Measurements from ENCODE around the gene HELZ2. TPM values are rescaled to one million over a fixed set of nuclear protein-coding genes. Genes with fewer than 3 reads are reported as not detected.

Gene HELZ2
- total RNA-seq, 1 experiment from 2014 or later, result 33.4 TPM

DNA sequence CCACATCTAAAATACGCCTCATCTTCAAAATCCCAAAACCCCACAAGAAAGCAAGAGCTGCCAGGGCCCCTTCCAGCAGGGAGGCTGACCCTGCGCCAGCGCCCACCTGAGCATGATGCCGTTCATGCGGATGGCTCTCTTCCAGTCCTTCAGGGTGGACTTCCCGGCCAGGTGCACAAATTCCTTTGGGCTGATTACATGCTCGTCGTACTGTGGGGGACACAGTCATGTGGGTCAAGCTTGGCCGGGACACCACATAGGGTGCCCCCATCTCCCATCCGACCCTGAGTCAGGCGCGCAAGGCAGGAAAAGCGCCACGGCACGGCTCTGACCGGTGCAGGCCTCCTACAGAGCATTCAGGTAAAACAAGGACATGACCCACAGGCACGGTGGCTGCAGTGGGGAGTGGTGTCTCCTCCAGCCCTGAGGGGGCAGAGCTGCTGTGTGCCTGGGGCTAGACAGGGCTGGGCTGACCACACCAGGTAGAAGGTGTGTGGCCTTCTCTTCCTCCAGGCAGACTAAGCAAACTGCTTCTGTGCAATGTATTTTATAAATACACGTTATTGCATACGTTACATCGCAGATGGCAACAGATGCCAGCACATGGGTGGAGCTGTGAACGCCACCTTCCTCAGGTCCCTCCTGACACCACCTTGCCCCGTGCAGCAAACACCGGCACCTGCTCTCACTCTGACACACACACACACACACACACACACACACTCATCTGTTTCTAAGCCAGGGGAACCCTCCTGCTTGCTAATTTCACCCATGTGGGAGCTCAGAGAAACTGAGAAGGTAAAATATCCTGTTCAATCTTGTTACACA lies 23.8 kb upstream of the HELZ2 start:
- H3K27ac ChIP-seq (ENCODE audit: low read length), result no peak overlapping the region
- CTCF ChIA-PET, result no interaction called here
- no peaks in the 10 kb centered on the region for H4K20me1 ChIP-seq (ENCODE audit: low read length)
- no peak overlapping the region for H3K4me2 ChIP-seq (ENCODE audit: low read length)
- H3K36me3 ChIP-seq (ENCODE audit: low read depth, low read length), result peaks cover 18% of the 10 kb centered on the region; the same call in 1 of the 2 replicates
- no peaks in the 10 kb centered on the region for H3K9me3 ChIP-seq (ENCODE audit: low read length)
- POLR2A ChIA-PET (ENCODE audit: unreplicated experiment), result no interaction called here
- H3K4me1 ChIP-seq (ENCODE audit: insufficient read depth, low read length), result no peaks in the 10 kb centered on the region; the same call in 1 of the 2 replicates
- TF ChIP-seq EZH2phosphoT487 (IDR thresholded peaks at IDR 0.05; ENCODE audit: borderline replicate concordance, low read length), result no peak
- no peak for TF ChIP-seq CTCF (conservative IDR thresholded peaks at IDR 0.05; ENCODE audit: low read depth, low read length)
- no peak for TF ChIP-seq EZH2 (IDR thresholded peaks at IDR 0.05; ENCODE audit: low read length, unreplicated experiment)
- no peak overlapping the region for H3K4me3 ChIP-seq (ENCODE audit: low read length)
- no peak for DNase-seq
- H3F3A ChIP-seq (ENCODE audit: low read length, unreplicated experiment), result no peaks in the 10 kb centered on the region
- ATAC-seq, result no peak
- BruUV-seq (replicated peaks), result no TSS peak
- intact Hi-C loops (cut with micrococcal nuclease), result no loop called here
- H3K79me2 ChIP-seq (ENCODE audit: low read length), result no peaks in the 10 kb centered on the region
- no peak overlapping the region for H3K9ac ChIP-seq (ENCODE audit: low read length)
- no peak overlapping the region for H2AFZ ChIP-seq (ENCODE audit: low read length)
- H3K9me2 ChIP-seq (replicated peaks; ENCODE audit: low read length), result no peaks in the 10 kb centered on the region
- H3K27me3 ChIP-seq (ENCODE audit: low read length), result no peaks in the 10 kb centered on the region

GRCh38 chr20:63596423-63596822 lies 22.4 kb upstream of the HELZ2 start:
- no peaks in the 10 kb centered on the region for H3F3A ChIP-seq (ENCODE audit: low read length, unreplicated experiment)
- BruUV-seq (replicated peaks), result no TSS peak
- H3K4me2 ChIP-seq (ENCODE audit: low read length), result no peak overlapping the region
- no peaks in the 10 kb centered on the region for H3K9me3 ChIP-seq (ENCODE audit: low read length)
- no peaks in the 10 kb centered on the region; the same call in 1 of the 2 replicates for H3K4me1 ChIP-seq (ENCODE audit: insufficient read depth, low read length)
- H3K27me3 ChIP-seq (ENCODE audit: low read length), result no peaks in the 10 kb centered on the region
- TF ChIP-seq CTCF (conservative IDR thresholded peaks at IDR 0.05; ENCODE audit: low read depth, low read length), result no peak
- intact Hi-C loops (cut with micrococcal nuclease), result no loop called here
- no peak for ATAC-seq
- no peaks in the 10 kb centered on the region for H3K79me2 ChIP-seq (ENCODE audit: low read length)
- H3K36me3 ChIP-seq (ENCODE audit: low read depth, low read length), result peaks cover 10% of the 10 kb centered on the region; the same call in 1 of the 2 replicates
- H3K4me3 ChIP-seq (ENCODE audit: low read length), result no peak overlapping the region
- no peak overlapping the region for H3K9ac ChIP-seq (ENCODE audit: low read length)
- no peak overlapping the region for H2AFZ ChIP-seq (ENCODE audit: low read length)
- H3K9me2 ChIP-seq (replicated peaks; ENCODE audit: low read length), result no peaks in the 10 kb centered on the region
- ChIA-PET POLR2A (ENCODE audit: unreplicated experiment) (no interaction called here), CTCF (no interaction called here)
- no peaks in the 10 kb centered on the region for H4K20me1 ChIP-seq (ENCODE audit: low read length)
- DNase-seq, result no peak
- no peak overlapping the region for H3K27ac ChIP-seq (ENCODE audit: low read length)

DNA sequence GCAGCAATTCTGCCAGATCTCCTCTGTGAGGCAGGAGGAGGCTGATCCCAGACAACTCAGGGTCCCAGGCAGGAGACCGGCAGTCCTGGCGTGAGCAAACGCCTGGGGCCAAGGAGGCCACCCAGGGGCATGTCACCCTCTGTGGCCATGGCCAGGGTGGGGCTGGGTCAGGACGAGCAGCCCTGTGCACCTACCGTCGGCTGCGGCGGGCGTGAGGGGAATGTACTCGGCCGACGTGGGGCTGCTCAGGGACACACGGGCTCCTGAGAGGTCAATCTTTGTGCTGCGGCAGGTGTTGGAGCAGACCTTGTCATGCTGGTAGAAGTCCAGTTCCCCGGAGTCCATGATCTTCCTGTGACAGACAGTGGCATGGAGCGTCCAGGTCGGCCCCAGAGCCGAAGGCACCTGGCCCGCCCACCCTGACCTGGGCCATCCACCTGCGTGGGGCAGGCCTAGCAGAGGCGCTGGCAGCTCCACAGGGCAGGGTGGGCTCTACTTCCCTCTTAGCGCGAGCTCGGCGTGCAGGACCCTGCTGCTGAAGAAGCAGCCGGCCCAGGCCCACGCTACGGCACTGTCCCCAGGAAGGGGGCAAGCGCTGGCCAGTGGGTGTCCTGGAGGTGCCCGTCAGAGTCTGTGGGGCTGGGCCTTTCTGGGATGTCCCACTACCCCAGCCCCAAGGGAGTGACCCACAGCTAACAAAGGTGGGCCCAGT lies 21.5 kb upstream of the HELZ2 start:
- POLR2A ChIA-PET (ENCODE audit: unreplicated experiment), result no interaction called here
- CTCF ChIA-PET, result no interaction called here
- Histone ChIP-seq H3K27me3 (ENCODE audit: low read length) (no peaks in the 10 kb centered on the region), H3K4me3 (ENCODE audit: low read length) (no peak overlapping the region), H3K9ac (ENCODE audit: low read length) (no peak overlapping the region), H3K36me3 (ENCODE audit: low read depth, low read length) (peaks cover 6% of the 10 kb centered on the region), H3K9me3 (ENCODE audit: low read length) (no peaks in the 10 kb centered on the region), H3K27ac (ENCODE audit: low read length) (no peak overlapping the region), H3K79me2 (ENCODE audit: low read length) (no peaks in the 10 kb centered on the region), H2AFZ (ENCODE audit: low read length) (no peak overlapping the region), H4K20me1 (ENCODE audit: low read length) (no peaks in the 10 kb centered on the region), H3K4me1 (ENCODE audit: insufficient read depth, low read length) (no peaks in the 10 kb centered on the region; the same call in 1 of the 2 replicates), H3K4me2 (ENCODE audit: low read length) (no peak overlapping the region), H3F3A (ENCODE audit: low read length, unreplicated experiment) (no peaks in the 10 kb centered on the region), H3K9me2 (replicated peaks; ENCODE audit: low read length) (no peaks in the 10 kb centered on the region)
- ATAC-seq (no peak; the same call in 1 of the 2 replicates), DNase-seq (no peak)
- BruUV-seq (replicated peaks), result no TSS peak
- intact Hi-C loops (cut with micrococcal nuclease), result no loop called here
- TF ChIP-seq EZH2 (IDR thresholded peaks at IDR 0.05; ENCODE audit: low read length, unreplicated experiment), result no peak
- no peak for TF ChIP-seq CTCF (conservative IDR thresholded peaks at IDR 0.05; ENCODE audit: low read depth, low read length)
- TF ChIP-seq EZH2phosphoT487 (IDR thresholded peaks at IDR 0.05; ENCODE audit: borderline replicate concordance, low read length), result no peak

Data from PC-3 (cell line).